ENCODE measurements around the gene SLC4A2. TPM values are rescaled to one million over a fixed set of nuclear protein-coding genes. Genes with fewer than 3 reads are reported as not detected.

SLC4A2 gene
- total and polyA plus RNA-seq, 2 experiments from 2014 or later, result 144 to 269 TPM

DNA sequence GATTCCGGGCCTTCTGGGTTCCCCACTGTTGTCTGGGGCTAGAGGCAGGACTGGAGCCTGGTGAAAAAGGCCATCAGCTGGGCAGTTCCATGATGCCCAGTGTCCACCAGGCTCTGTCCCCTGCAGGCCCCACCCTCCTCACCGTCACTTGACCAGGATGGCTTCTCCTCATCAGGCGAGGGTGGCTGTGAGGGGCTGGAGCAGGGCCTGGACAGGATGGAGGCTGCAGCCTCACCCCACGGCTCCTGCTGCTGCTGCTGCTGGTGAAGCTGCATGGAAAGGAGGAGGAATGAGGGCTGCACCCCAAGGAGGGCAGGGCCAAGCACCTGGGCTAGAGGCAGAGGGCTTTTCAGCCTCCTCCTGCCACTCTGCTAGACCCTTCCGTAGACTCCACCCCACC lies 43.4 kb upstream of the SLC4A2 start:
- H3K4me1 ChIP-seq (ENCODE audit: low read depth), result peaks cover 20% of the 10 kb centered on the region
- DNase-seq (ENCODE audit: low read depth in 1 of 2, low spot score in 1 of 2), result no peak
- no peak overlapping the region for H3K27ac ChIP-seq
- no peaks in the 10 kb centered on the region for H3K36me3 ChIP-seq
- TF ChIP-seq, protein P1, sequence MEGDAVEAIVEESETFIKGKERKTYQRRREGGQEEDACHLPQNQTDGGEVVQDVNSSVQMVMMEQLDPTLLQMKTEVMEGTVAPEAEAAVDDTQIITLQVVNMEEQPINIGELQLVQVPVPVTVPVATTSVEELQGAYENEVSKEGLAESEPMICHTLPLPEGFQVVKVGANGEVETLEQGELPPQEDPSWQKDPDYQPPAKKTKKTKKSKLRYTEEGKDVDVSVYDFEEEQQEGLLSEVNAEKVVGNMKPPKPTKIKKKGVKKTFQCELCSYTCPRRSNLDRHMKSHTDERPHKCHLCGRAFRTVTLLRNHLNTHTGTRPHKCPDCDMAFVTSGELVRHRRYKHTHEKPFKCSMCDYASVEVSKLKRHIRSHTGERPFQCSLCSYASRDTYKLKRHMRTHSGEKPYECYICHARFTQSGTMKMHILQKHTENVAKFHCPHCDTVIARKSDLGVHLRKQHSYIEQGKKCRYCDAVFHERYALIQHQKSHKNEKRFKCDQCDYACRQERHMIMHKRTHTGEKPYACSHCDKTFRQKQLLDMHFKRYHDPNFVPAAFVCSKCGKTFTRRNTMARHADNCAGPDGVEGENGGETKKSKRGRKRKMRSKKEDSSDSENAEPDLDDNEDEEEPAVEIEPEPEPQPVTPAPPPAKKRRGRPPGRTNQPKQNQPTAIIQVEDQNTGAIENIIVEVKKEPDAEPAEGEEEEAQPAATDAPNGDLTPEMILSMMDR (IDR thresholded peaks at IDR 0.05; ENCODE audit: low read depth, low read length), result no peak
- no peak overlapping the region for H3K4me3 ChIP-seq
- H3K9me3 ChIP-seq (ENCODE audit: low read depth), result no peaks in the 10 kb centered on the region
- H3K27me3 ChIP-seq, result peaks cover 10% of the 10 kb centered on the region

DNA sequence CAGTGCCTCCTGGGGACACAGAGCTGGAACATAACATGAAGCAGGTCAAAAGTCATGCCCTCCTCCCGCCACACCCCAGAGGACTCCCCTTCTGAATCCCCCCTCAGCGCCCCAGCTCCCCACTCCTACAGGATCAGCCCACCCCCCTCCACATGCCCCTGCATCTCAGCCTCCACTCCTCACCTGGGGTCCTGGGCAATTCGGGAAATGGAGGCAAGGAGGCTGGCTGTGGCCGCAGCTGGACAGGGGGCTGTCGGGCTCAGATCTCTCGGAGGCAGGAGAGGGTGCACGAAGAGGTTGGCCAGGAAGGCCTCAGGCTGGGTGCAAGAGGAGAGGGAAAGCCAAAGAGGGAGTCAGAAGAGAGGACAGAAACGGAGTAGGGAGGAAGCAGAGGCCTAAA lies 42.9 kb upstream of the SLC4A2 start:
- no peak for DNase-seq (ENCODE audit: low read depth in 1 of 2, low spot score in 1 of 2)
- Histone ChIP-seq H3K36me3 (no peaks in the 10 kb centered on the region), H3K4me1 (ENCODE audit: low read depth) (peaks cover 21% of the 10 kb centered on the region), H3K27ac (no peak overlapping the region), H3K27me3 (peaks cover 10% of the 10 kb centered on the region), H3K4me3 (no peak overlapping the region), H3K9me3 (ENCODE audit: low read depth) (no peaks in the 10 kb centered on the region)
- TF ChIP-seq, protein P1 (IDR thresholded peaks at IDR 0.05; ENCODE audit: low read depth, low read length), result no peak

DNA sequence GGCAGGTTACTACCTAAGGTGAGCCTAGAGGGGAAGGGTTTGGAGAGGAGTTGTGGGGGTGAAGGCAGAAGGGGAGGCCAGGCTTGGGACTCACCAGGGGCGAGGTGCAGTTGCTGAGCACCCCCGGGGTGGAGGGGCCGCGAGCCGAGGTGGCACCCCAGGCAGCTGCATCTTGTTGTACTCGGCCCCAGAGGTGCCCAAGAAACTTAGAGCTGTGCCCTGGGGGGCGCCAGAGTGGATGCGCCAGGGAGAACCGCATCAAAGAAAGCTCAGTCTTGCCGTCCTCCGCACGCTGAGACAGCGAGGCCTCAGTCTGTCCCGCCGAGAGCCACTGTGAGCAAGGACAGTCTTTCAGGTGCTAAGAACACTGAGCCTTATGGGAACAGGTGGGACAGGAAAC lies 42.4 kb upstream of the SLC4A2 start:
- H3K27ac ChIP-seq, result no peak overlapping the region
- H3K4me3 ChIP-seq, result no peak overlapping the region
- peaks cover 21% of the 10 kb centered on the region for H3K4me1 ChIP-seq (ENCODE audit: low read depth)
- H3K27me3 ChIP-seq, result peaks cover 10% of the 10 kb centered on the region
- H3K9me3 ChIP-seq (ENCODE audit: low read depth), result no peaks in the 10 kb centered on the region
- DNase-seq (ENCODE audit: low read depth in 1 of 2, low spot score in 1 of 2), result no peak
- TF ChIP-seq, protein P1 (IDR thresholded peaks at IDR 0.05; ENCODE audit: low read depth, low read length), result no peak
- no peaks in the 10 kb centered on the region for H3K36me3 ChIP-seq

DNA sequence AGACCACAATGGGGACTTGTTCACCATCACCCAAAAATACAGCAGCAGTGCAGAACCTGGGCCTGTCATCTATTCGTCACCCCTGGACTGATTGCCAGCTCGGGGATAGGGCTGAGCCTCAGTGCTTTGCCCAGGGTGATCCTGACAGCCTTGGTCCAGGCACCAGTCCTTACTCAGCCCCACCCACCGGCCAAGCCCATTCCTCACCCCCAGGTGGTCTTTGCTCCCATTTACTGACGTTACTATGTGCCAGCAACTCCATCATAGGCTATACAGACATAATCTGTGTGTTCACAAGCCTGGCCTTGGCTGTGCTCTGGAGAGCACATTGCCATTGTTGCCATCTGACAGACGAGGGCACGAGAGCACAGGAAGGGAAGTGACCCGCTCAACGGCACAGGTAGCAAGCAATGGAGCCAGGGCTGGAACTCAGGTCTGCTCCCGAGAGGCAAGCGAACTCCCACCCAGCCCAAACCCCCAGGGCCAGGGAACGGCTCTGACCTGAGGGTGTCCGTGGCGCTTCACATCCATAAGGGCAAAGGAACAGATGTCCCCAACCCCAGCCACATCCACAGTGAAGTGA lies 41.9 kb upstream of the SLC4A2 start:
- DNase-seq (ENCODE audit: low read depth in 1 of 2, low spot score in 1 of 2), result no peak
- Histone ChIP-seq H3K27me3 (peaks cover 10% of the 10 kb centered on the region), H3K27ac (no peak overlapping the region), H3K4me1 (ENCODE audit: low read depth) (peaks cover 21% of the 10 kb centered on the region), H3K9me3 (ENCODE audit: low read depth) (no peaks in the 10 kb centered on the region), H3K4me3 (peak overlapping the region; percentile 17), H3K36me3 (no peaks in the 10 kb centered on the region)
- TF ChIP-seq, protein P1 (IDR thresholded peaks at IDR 0.05; ENCODE audit: low read depth, low read length), result no peak

DNA sequence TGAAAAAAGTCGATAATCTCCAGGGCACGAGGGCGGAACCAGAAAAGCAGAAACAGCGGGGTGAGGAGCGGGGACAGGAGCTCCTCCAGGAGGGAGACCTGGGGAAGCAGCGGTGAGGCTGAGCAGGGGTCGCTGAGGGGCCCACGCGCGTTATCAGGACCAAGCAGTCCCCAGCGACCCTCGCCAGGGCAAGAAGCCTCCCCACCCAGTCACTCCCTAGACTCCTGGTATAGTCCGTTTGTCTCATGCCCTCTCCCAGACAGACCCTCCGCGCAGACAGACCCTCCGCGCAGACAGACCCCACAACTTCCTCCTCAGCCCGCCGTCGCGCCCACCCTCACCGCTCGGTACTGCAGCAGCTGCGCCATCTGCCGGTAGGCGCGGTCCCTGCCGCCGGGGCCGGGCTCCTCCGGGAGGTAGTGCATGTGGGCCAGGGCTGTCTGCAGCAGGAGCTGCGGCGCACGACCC lies 41.4 kb upstream of the SLC4A2 start:
- peaks cover 10% of the 10 kb centered on the region for H3K27me3 ChIP-seq
- DNase-seq (ENCODE audit: low read depth in 1 of 2, low spot score in 1 of 2), result peak; percentile 57 to 84
- no peaks in the 10 kb centered on the region for H3K9me3 ChIP-seq (ENCODE audit: low read depth)
- peak overlapping the region; percentile 17 for H3K4me3 ChIP-seq
- peaks cover 21% of the 10 kb centered on the region for H3K4me1 ChIP-seq (ENCODE audit: low read depth)
- H3K27ac ChIP-seq, result no peak overlapping the region
- TF ChIP-seq, protein P1 (IDR thresholded peaks at IDR 0.05; ENCODE audit: low read depth, low read length), result peak; percentile 98
- H3K36me3 ChIP-seq, result no peaks in the 10 kb centered on the region
